Measurements from ENCODE around the gene HCN1. TPM values are rescaled to one million over a fixed set of nuclear protein-coding genes. Genes with fewer than 3 reads are reported as not detected.

The HCN1 gene
- total RNA-seq, 1 donor from 2014 or later: not detected

GRCh38 chr5:45295231-45295630 is 400.9 kb downstream of the HCN1 start:
- Histone ChIP-seq H3K4me3 (ENCODE audit: low read depth, low read length) (no peak overlapping the region), H3K36me3 (ENCODE audit: control insufficient read depth, insufficient read depth, low read length) (no peaks in the 10 kb centered on the region), H3K27me3 (ENCODE audit: control insufficient read depth, insufficient read depth, low read length) (no peaks in the 10 kb centered on the region)
- DNase-seq (ENCODE audit: low read depth): no peak
- TF ChIP-seq CTCF (IDR thresholded peaks at IDR 0.05; ENCODE audit: insufficient read depth, low read length, poor library complexity, severe bottlenecking): no peak

- no peaks in the 10 kb centered on the region for H3K27me3 ChIP-seq (ENCODE audit: control insufficient read depth, insufficient read depth, low read length)
- no peak overlapping the region for H3K4me3 ChIP-seq (ENCODE audit: low read depth, low read length)
- no peaks in the 10 kb centered on the region for H3K36me3 ChIP-seq (ENCODE audit: control insufficient read depth, insufficient read depth, low read length)
- no peak for DNase-seq (ENCODE audit: low read depth)
- no peak for TF ChIP-seq CTCF (IDR thresholded peaks at IDR 0.05; ENCODE audit: insufficient read depth, low read length, poor library complexity, severe bottlenecking)
These were observed 407.4 kb downstream of the HCN1 start for GRCh38 chr5:45288746-45289145.

- no peak for TF ChIP-seq CTCF (IDR thresholded peaks at IDR 0.05; ENCODE audit: insufficient read depth, low read length, poor library complexity, severe bottlenecking)
- no peak overlapping the region for H3K4me3 ChIP-seq (ENCODE audit: low read depth, low read length)
- no peaks in the 10 kb centered on the region for H3K36me3 ChIP-seq (ENCODE audit: control insufficient read depth, insufficient read depth, low read length)
- no peaks in the 10 kb centered on the region for H3K27me3 ChIP-seq (ENCODE audit: control insufficient read depth, insufficient read depth, low read length)
- no peak for DNase-seq (ENCODE audit: low read depth)
These were observed 411.7 kb downstream of the HCN1 start for GRCh38 chr5:45284436-45284835.

- Histone ChIP-seq H3K36me3 (ENCODE audit: control insufficient read depth, insufficient read depth, low read length) (no peaks in the 10 kb centered on the region), H3K27me3 (ENCODE audit: control insufficient read depth, insufficient read depth, low read length) (no peaks in the 10 kb centered on the region), H3K4me3 (ENCODE audit: low read depth, low read length) (no peak overlapping the region)
- no peak for TF ChIP-seq CTCF (IDR thresholded peaks at IDR 0.05; ENCODE audit: insufficient read depth, low read length, poor library complexity, severe bottlenecking)
- DNase-seq (ENCODE audit: low read depth): no peak
These were observed 415.1 kb downstream of the HCN1 start for GRCh38 chr5:45281081-45281480.

- no peak overlapping the region for H3K4me3 ChIP-seq (ENCODE audit: low read depth, low read length)
- TF ChIP-seq CTCF (IDR thresholded peaks at IDR 0.05; ENCODE audit: insufficient read depth, low read length, poor library complexity, severe bottlenecking): no peak
- no peaks in the 10 kb centered on the region for H3K36me3 ChIP-seq (ENCODE audit: control insufficient read depth, insufficient read depth, low read length)
- H3K27me3 ChIP-seq (ENCODE audit: control insufficient read depth, insufficient read depth, low read length): no peaks in the 10 kb centered on the region
- no peak for DNase-seq (ENCODE audit: low read depth)
These were observed 417.1 kb downstream of the HCN1 start for GRCh38 chr5:45279109-45279508.

- no peaks in the 10 kb centered on the region for H3K36me3 ChIP-seq (ENCODE audit: control insufficient read depth, insufficient read depth, low read length)
- no peak for DNase-seq (ENCODE audit: low read depth)
These were observed 418.3 kb downstream of the HCN1 start for GRCh38 chr5:45277860-45278259.

More at GRCh38 chr5:45277860-45278259, 418.3 kb downstream of the HCN1 start:
- H3K4me3 ChIP-seq (ENCODE audit: low read depth, low read length): no peak overlapping the region
- TF ChIP-seq CTCF (IDR thresholded peaks at IDR 0.05; ENCODE audit: insufficient read depth, low read length, poor library complexity, severe bottlenecking): no peak
- H3K27me3 ChIP-seq (ENCODE audit: control insufficient read depth, insufficient read depth, low read length): no peaks in the 10 kb centered on the region

All from kidney epithelial cell (primary cell).